ENCODE measurements around the gene DGKQ.

GRCh38 chr4:973431-974397 lies at the start of gene DGKQ:
- TF ChIP-seq CTCF (conservative IDR thresholded peaks at IDR 0.05; ENCODE audit: low read depth, low read length) (no peak), EZH2phosphoT487 (IDR thresholded peaks at IDR 0.05; ENCODE audit: borderline replicate concordance, low read length) (no peak)

Data from PC-3 (cell line).